ENCODE measurements around the gene TRERF1. TPM values are rescaled to one million over a fixed set of nuclear protein-coding genes. Genes with fewer than 3 reads are reported as not detected.

The TRERF1 gene
- total RNA-seq, 1 donor from 2014 or later, result 49.1 TPM

- intact Hi-C loops (cut with micrococcal nuclease), result no loop called here
Observed at GRCh38 chr6:42427871-42428270, 23.9 kb downstream of the TRERF1 start.

GRCh38 chr6:42426191-42426590, 25.5 kb downstream of the TRERF1 start:
- intact Hi-C loops (cut with micrococcal nuclease), result no loop called here

GRCh38 chr6:42424906-42425474, 26.7 kb downstream of the TRERF1 start:
- intact Hi-C loops (cut with micrococcal nuclease), result no loop called here

GRCh38 chr6:42423244-42423643, 28.5 kb downstream of the TRERF1 start:
- intact Hi-C loops (cut with micrococcal nuclease), result loop anchor here (1.0 to 2.0 kb wide), 2 partner anchors 28 to 83 kb away; partner anchors contain the start of gene TRERF1

DNA sequence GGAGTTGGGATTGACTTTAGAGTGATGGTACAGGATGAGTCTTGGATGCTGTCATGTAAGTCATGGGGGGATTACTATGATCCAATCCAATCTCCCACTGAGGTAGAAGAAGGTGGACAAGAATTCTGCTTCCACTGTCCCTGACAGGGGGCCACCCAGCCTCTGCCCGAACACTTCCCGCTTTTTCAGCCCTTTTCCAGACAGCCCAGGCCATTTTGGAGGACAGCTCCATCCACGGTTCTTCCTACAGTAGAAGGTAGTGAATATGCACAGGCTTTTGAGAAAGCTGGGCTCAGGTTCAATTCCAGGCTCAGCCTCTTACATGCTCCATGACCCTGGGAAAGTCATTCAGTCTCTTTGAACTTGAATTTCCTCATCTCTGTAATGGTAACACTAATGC, 31.0 kb downstream of the TRERF1 start:
- intact Hi-C loops (cut with micrococcal nuclease), result no loop called here

- intact Hi-C loops (cut with micrococcal nuclease), result no loop called here
Observed at GRCh38 chr6:42419490-42420280, 32.0 kb downstream of the TRERF1 start.

GRCh38 chr6:42418724-42419123, 33.0 kb downstream of the TRERF1 start:
- intact Hi-C loops (cut with micrococcal nuclease), result no loop called here

- intact Hi-C loops (cut with micrococcal nuclease), result loop anchor here (1.0 to 2.0 kb wide), 2 partner anchors 15 to 35 kb away; no protein-coding TSS in a partner anchor
Observed at GRCh38 chr6:42417641-42418112, 34.0 kb downstream of the TRERF1 start.

- intact Hi-C loops (cut with micrococcal nuclease), result no loop called here
Observed at GRCh38 chr6:42411406-42411805, 40.3 kb downstream of the TRERF1 start.

DNA sequence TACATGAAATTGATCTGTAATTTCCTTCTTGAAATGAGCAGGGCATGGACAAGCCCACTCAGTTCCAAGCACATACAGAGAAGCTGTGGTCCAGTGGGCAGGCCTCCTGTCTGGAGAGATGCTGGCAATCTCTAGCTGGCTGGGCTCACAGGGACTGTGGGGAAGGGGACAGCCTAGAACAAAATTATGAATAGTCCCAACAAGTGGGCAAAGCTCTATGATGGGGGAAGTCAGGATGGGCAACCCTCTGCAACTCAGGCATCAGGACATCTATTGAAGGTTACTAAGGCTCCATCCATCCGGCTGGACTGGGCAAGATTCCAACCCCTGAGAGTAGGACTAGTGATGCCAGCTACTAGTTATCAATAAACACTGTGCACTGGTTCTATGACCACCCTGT, 40.9 kb downstream of the TRERF1 start:
- intact Hi-C loops (cut with micrococcal nuclease), result no loop called here

DNA sequence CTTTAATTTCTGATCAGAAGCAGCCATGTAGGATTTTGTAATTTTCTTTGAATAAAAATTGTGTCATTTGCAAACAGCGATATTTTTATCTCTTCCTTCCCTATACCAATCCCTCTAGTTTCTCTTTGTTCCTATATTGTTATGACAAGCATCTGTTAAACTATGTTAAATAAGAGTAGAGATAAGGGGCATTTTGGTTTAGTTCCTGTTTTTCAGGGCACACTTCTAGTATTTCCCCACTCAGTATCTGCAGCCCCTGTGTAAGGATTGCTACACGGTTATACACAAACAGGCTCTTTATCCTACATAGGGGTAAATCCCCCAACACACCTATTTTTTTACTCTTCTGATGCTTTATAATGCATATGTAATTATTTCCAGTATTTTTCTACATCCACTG, 42.1 kb downstream of the TRERF1 start:
- intact Hi-C loops (cut with micrococcal nuclease), result no loop called here

- intact Hi-C loops (cut with micrococcal nuclease), result no loop called here
Observed at GRCh38 chr6:42407379-42407778, 44.3 kb downstream of the TRERF1 start.

DNA sequence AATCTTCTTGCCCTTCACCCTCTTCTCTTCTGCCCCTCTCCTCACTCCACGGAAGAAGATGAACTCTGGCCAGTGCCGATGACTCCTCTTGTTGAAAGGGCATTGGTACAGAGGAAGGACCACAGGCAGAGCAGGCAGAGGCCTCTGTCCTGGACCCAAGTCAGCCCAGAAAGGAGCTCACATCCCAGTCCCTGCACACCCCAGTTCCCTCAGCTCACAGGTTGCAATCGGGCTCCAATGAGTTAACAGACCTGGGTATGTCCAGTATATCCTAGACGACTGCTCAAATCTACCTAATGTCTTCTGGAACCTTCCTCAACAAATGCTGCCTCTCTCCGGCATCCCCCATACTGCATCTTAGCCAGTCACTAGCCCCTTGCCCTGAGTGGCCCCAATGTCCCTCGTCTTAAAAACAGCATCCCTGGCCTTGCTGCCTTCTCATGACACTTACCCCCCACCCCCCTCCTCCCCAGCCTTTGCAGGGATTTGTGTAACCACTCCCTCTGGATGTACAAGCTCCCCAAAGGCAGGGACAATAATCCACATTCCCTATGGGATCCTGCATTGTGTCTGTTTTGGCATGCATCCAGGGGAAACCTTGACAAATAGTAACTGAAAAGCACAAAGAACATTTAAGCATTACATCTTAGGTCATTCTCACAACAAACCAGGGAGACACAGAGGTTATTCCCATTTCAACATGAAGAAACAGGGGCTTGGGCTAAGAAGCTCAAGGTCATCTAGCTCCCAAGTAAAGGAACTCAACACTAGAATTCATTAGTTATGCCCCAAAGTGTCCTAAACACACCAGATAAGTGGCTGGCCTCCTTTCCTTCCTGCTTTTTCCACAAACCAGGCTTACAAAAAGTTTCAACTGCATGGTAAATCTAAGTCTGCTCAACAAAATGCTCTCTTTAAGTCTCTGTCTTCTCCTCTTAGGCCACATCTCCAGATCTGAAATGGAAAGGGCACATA, 45.1 kb downstream of the TRERF1 start:
- intact Hi-C loops (cut with micrococcal nuclease), result no loop called here

DNA sequence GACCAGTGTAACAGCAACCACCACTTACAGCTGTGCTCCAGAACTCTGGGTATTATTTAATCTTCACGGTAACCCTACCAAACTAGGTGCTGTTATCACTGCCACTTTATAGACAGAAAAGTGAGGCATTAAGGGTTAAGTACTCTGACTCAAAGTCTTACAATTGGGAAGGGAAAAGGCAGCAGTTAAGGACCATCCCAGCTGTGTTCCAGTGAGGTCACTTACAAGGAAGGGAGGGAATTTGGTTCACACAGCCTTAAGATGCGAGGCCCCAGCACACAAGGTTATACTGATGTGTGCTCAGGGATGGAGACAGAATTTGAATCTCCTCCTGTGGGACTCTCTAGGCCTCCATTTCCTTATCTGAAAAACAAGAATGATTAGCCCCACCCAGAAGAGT, 46.7 kb downstream of the TRERF1 start:
- intact Hi-C loops (cut with micrococcal nuclease), result no loop called here

- intact Hi-C loops (cut with micrococcal nuclease), result no loop called here
Observed at GRCh38 chr6:42404484-42404883, 47.2 kb downstream of the TRERF1 start.

GRCh38 chr6:42403831-42404230, 47.9 kb downstream of the TRERF1 start:
- intact Hi-C loops (cut with micrococcal nuclease), result loop anchor here (2.0 kb wide), 2 partner anchors 13 to 63 kb away; no protein-coding TSS in a partner anchor

- intact Hi-C loops (cut with micrococcal nuclease), result loop anchor here (2.0 kb wide), 2 partner anchors 13 to 63 kb away; no protein-coding TSS in a partner anchor
Observed at GRCh38 chr6:42403421-42403820, 48.3 kb downstream of the TRERF1 start.

DNA sequence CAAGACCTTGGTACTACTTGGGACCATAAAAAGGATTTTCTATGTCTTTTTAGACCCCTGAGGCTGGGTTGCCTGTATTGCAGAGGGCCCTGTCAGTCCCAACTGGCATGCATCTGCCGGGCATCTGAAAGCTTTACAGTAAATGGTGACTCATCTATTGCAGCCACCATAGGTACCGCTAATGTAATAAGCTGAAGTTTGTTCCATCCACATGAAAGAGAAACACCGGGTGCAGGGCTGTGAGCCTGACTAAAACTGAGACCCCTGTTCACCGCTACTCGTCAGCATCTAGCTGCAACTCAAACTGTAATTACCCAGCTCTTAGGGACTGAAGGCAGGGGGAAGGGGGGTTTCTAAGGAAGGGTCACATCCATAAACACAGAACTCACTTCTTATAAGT, 49.5 kb downstream of the TRERF1 start:
- intact Hi-C loops (cut with micrococcal nuclease), result loop anchor here (1.0 to 2.0 kb wide), 6 partner anchors 12 to 61 kb away; partner anchors contain the start of gene TRERF1

DNA sequence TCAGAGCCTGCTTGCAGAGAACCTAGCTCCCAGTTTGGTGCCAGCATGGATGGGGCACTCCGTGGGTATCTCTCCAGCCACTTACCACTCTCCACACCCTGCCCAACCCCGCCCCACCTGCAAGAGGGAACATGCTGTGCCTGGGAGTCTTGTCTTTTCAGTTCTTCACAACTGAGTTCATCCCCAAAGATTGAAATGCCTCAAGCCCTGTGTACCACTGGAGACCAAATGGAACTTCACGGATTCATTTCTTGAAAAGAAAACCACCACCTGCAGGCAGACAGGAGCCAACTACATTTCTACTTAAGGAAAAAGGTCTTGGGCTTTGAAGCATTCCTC, 50.1 kb downstream of the TRERF1 start:
- intact Hi-C loops (cut with micrococcal nuclease), result no loop called here

DNA sequence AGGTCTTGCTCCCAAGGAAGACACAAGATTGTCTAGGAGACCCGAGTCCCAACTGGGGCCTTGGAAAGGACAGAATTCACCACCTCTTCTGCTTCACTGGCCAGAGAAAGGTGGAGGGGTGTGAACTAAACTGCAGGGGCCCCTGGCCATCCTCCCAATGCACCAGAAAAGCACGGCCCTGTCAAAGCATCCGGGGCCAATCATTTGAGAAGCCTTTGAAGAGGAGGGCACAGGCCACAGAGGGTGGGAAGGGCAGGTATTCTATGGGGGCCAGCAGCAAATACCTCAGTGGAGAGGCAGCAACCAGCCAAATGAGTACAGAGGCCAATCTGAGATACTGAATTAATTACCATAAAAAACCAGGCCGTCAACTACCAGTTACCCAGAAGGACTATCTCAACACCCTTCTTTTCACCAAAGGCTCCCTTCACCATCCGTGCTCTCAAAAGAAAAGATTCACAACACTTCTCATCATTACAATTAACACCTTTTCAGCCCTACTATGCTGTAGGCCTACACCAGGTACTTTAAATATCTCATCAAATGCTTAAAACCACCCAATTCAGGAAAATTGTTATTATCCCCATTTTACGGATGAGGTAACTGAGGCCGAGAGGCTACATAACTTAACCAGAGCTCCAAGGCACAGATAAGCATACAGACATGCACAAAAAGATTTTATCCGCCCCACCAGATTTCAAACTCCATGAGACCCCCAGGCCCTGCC, 50.7 kb downstream of the TRERF1 start:
- intact Hi-C loops (cut with micrococcal nuclease), result no loop called here
